ENCODE measurements around the gene TJP1. TPM values are rescaled to one million over a fixed set of nuclear protein-coding genes. Genes with fewer than 3 reads are reported as not detected.
"Not testable (repeated sequence)": the region's sequence is repeated elsewhere in the genome, so short reads cannot be mapped to it uniquely, and the experiment has no call there.

TJP1 gene
- total RNA-seq, 1 donor from 2014 or later = 76.2 TPM

- DNase-seq = no peak
These were observed 122.5 kb downstream of the TJP1 start for GRCh38 chr15:29699791-29700190.

GRCh38 chr15:29698030-29698701 lies 124.1 kb downstream of the TJP1 start:
- no peak for DNase-seq

GRCh38 chr15:29696950-29697738 lies 125.1 kb downstream of the TJP1 start:
- no peak for DNase-seq

- DNase-seq = not testable (repeated sequence)
These were observed 125.8 kb downstream of the TJP1 start for GRCh38 chr15:29696506-29696905.

GRCh38 chr15:29695489-29696167 lies 126.6 kb downstream of the TJP1 start:
- no peak for DNase-seq

- DNase-seq = no peak
These were observed 129.0 kb downstream of the TJP1 start for GRCh38 chr15:29693225-29693624.

GRCh38 chr15:29692527-29692926 lies 129.7 kb downstream of the TJP1 start:
- no peak for DNase-seq

- DNase-seq = no peak
These were observed 131.3 kb downstream of the TJP1 start for GRCh38 chr15:29690765-29691475.

- DNase-seq = no peak
These were observed 132.8 kb downstream of the TJP1 start for GRCh38 chr15:29689287-29689986.

- DNase-seq = no peak
These were observed 133.6 kb downstream of the TJP1 start for GRCh38 chr15:29688506-29689286.

GRCh38 chr15:29687939-29688505 lies 134.2 kb downstream of the TJP1 start:
- DNase-seq = no peak

- no peak for DNase-seq
These were observed 135.0 kb downstream of the TJP1 start for GRCh38 chr15:29687204-29687815.

GRCh38 chr15:29686445-29687203 lies 135.6 kb downstream of the TJP1 start:
- no peak for DNase-seq

- no peak for DNase-seq
These were observed 136.2 kb downstream of the TJP1 start for GRCh38 chr15:29686079-29686425.

- DNase-seq = no peak
These were observed 136.9 kb downstream of the TJP1 start for GRCh38 chr15:29685156-29686078.

- DNase-seq = no peak
These were observed 139.5 kb downstream of the TJP1 start for GRCh38 chr15:29682781-29683180.

- no peak for DNase-seq
These were observed 139.9 kb downstream of the TJP1 start for GRCh38 chr15:29682361-29682760.

GRCh38 chr15:29681946-29682345 lies 140.3 kb downstream of the TJP1 start:
- no peak for DNase-seq
